Erythroblast (primary cell): Measurements from ENCODE around the gene ISM1.

Experiments used
- GATA1 ChIP-seq: IDR thresholded peaks from 2 replicates; pipeline ENCODE4 v1.6.1; 2011; ENCODE audit warnings: low read depth, mild to moderate bottlenecking, control low read depth, low read length, moderate library complexity
- POLR2A ChIP-seq: IDR thresholded peaks from 2 replicates; pipeline ENCODE4 v1.6.1; 2011; ENCODE audit warnings: mild to moderate bottlenecking, low read length

DNA sequence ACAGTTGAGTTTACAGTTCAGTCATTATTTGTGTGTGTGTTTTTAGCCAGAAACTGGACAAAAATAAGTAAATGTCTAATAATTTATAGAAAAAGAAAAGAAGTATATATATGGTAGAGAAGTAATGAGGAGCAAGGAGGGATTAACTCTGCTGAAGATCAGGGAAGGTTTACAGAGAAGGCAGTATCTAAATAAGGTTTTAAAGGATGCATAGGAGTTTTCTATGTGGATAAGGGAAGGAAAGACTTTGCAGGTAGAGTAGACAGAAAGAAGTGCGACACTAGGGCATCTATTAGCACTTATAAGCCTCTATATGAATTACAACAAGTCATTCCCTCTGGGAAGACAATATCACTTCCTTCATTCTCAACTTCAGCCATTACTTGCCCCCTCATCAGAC is 34.3 kb downstream of the ISM1 start:
- TF ChIP-seq POLR2A = no peak
- no peak for TF ChIP-seq GATA1
